ENCODE data around the gene ZGPAT. TPM values are rescaled to one million over a fixed set of nuclear protein-coding genes. Genes with fewer than 3 reads are reported as not detected.

ZGPAT gene
- total and polyA plus RNA-seq, 2 of the 4 experiments (the other 2 are of a cell fraction): 13.4 to 20.2 TPM

DNA sequence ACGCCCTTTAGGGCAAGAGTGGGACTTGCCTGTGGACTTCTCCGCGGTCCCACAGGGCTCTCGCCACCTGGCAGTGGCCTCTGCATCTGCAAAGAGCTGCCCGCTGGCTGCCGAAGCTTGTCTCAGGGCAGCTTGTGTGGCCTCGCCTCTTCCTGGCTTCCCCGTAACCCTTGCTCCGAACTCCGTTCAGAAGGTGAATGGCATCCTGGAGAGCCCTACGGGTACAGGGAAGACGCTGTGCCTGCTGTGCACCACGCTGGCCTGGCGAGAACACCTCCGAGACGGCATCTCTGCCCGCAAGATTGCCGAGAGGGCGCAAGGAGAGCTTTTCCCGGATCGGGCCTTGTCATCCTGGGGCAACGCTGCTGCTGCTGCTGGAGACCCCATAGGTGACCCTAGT is 46.7 kb upstream of the ZGPAT start:
- Histone ChIP-seq H3K4me1 (ENCODE audit: control insufficient read depth, insufficient read depth, low read length) (peaks cover 13% of the 10 kb centered on the region), H3K27me3 (ENCODE audit: control insufficient read depth, insufficient read depth, low read length) (no peaks in the 10 kb centered on the region), H3K9me3 (ENCODE audit: control insufficient read depth, insufficient read depth, low read length) (no peaks in the 10 kb centered on the region), H4K8ac (ENCODE audit: low read depth in 2 of 2, low read length in 2 of 2) (no peak overlapping the region), H3K23ac (ENCODE audit: low read depth, low read length) (no peak overlapping the region), H3K4me2 (ENCODE audit: low read depth, low read length) (no peak overlapping the region), H3K9me1 (ENCODE audit: insufficient read depth, low read length) (0 out of 2 replicates have a peak, but pooled peaks cover 8% of the 10 kb centered on the region), H3K4ac (ENCODE audit: low read depth, low read length) (no peak overlapping the region), H2AK5ac (ENCODE audit: low read depth, low read length) (no peak overlapping the region), H3K18ac (ENCODE audit: low read depth, low read length) (no peak overlapping the region), H4K20me1 (ENCODE audit: insufficient read depth, low read length) (peaks cover 3% of the 10 kb centered on the region; the same call in 1 of the 2 replicates), H3K36me3 (ENCODE audit: control insufficient read depth, insufficient read depth, low read length) (peaks cover 37% of the 10 kb centered on the region), H3K56ac (ENCODE audit: extremely low read depth, insufficient read depth, low read length) (no peak overlapping the region), H2BK120ac (ENCODE audit: low read depth, low read length) (no peak overlapping the region), H3K27ac (ENCODE audit: insufficient read depth, low read length) (no peak overlapping the region), H2AFZ (replicated peaks; ENCODE audit: low read length, poor library complexity) (no peak overlapping the region), H2BK20ac (ENCODE audit: low read depth, low read length) (no peak overlapping the region), H4K91ac (ENCODE audit: insufficient read depth, low read depth, low read length) (no peak overlapping the region), H2BK15ac (ENCODE audit: low read depth, low read length) (no peak overlapping the region), H2AK9ac (replicated peaks; ENCODE audit: low read depth, low read length, poor library complexity) (no peak overlapping the region), H2BK5ac (ENCODE audit: low read depth, low read length, poor library complexity, severe bottlenecking) (no peak overlapping the region), H3K79me1 (ENCODE audit: low read depth in 1 of 2, low read length in 2 of 2) (peaks cover 18 to 58% of the 10 kb centered on the region in 2 experiments), H3K9ac (ENCODE audit: low read depth, low read length) (no peak overlapping the region), H4K5ac (ENCODE audit: low read depth, low read length) (no peak overlapping the region), H3K14ac (replicated peaks; ENCODE audit: low read depth, low read length) (no peak overlapping the region), H3K4me3 (ENCODE audit: insufficient read depth, low read depth, low read length) (no peak overlapping the region)
- no peak for TF ChIP-seq MXI1 (IDR thresholded peaks at IDR 0.05; ENCODE audit: borderline replicate concordance, low read depth, low read length)
- POLR2A ChIA-PET (ENCODE audit: unreplicated experiment): no interaction called here
- DNase-seq (no peak), ATAC-seq (ENCODE audit: low read depth) (no peak)
- intact Hi-C loops (cut with micrococcal nuclease): no loop called here
- CTCF ChIA-PET: no interaction called here
- no TSS peak for BruUV-seq (replicated peaks)
- dilution Hi-C loops (cut with HindIII; ENCODE audit: low sequenced_read_pairs, unreplicated experiment): no loop called here
- in situ Hi-C loops (cut with MboI; ENCODE audit: low sequenced_read_pairs): no loop called here
- 96% methylated on average over 21 of the region's 22 CpGs; no CpG with 5 or more reads in 1 of the 2 experiments for WGBS, 2 experiments (ENCODE audit: extremely low coverage in 2 of 2, insufficient read length in 1 of 2)

All from IMR-90 (cell line).